Measurements from ENCODE around the gene GPC6.

DNA sequence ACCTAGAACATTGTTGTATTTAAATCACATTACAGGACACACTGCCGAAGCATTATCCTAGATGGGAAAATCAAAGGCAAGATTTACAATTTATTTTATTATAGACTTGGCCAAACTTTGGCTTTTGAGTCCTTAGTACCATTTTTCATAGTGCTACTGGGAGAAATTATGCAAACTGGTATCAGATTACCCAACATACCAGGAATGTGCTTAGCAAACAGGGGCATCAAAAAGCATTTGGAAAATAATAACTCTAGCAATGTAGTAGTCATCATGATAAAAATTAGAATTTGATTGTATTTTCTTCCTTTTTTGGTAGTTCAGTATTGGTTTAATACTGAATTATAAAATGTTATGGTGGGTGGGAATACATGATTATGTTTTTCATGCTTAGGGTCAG is 34.0 kb downstream of the GPC6 start:
- TF ChIP-seq, protein P1, sequence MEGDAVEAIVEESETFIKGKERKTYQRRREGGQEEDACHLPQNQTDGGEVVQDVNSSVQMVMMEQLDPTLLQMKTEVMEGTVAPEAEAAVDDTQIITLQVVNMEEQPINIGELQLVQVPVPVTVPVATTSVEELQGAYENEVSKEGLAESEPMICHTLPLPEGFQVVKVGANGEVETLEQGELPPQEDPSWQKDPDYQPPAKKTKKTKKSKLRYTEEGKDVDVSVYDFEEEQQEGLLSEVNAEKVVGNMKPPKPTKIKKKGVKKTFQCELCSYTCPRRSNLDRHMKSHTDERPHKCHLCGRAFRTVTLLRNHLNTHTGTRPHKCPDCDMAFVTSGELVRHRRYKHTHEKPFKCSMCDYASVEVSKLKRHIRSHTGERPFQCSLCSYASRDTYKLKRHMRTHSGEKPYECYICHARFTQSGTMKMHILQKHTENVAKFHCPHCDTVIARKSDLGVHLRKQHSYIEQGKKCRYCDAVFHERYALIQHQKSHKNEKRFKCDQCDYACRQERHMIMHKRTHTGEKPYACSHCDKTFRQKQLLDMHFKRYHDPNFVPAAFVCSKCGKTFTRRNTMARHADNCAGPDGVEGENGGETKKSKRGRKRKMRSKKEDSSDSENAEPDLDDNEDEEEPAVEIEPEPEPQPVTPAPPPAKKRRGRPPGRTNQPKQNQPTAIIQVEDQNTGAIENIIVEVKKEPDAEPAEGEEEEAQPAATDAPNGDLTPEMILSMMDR (IDR thresholded peaks at IDR 0.05; ENCODE audit: low read length) = no peak
- TF ChIP-seq EZH2 (optimal IDR thresholded peaks at IDR 0.05; ENCODE audit: low read depth, low read length) (no peak), EZH2phosphoT487 (IDR thresholded peaks at IDR 0.05; ENCODE audit: low read length) (no peak)
